GM11168 (cell line): ENCODE results near the gene BOC.

Experiments used
- in situ Hi-C: fragments of 300-500 bp; cut with MboI; formaldehyde crosslinking; loops from one replicate; pipeline ENCODE4 v1.12.0; 2022; ENCODE audit warnings: low sequenced_read_pairs; ENCODE audit not compliant: unreplicated experiment

BOC gene

GRCh38 chr3:113266738-113267137 is 55.4 kb downstream of the BOC start:
- in situ Hi-C loops = no loop called here

- in situ Hi-C loops = no loop called here
Observed at GRCh38 chr3:113268311-113268710, 57.0 kb downstream of the BOC start.

DNA sequence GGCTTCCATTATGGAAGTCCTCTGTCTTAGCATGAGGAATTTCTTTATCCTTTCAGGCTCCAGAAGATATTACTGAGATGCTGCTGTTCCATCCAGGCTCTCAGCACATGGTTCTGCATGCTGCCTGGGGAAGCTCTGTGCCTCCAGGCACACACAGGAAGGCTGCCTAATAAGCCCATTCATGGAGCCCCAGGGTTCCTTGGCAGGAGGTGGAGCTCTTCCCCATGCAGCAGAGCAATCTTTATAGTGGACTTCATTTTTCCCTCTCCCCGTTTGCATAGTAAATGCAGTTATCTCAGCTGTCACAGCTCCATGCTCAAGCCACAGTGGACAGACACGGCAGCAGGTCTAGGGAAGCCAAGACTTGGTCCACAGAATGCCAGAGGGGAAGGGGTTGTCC is 57.6 kb downstream of the BOC start:
- in situ Hi-C loops = no loop called here

DNA sequence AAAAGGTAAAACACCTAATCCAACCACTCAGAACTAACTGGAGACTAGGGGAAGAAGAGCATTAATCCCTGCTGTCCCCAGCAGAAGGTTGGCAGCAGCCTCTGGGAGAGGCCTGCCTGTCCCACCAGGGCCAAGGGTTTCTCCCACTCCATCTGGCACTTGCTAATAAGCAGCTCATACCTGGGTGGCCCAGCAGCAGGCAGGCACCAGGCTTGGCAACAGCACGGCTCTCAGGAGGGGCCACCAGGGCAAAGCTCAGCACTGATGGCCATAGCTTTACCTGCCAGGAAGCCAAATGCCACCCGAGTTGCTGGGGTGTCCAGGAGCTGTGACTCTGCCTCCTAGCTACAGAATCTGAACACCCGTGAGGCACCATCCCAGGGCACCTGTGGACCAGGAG is 58.3 kb downstream of the BOC start:
- in situ Hi-C loops = no loop called here

- in situ Hi-C loops = no loop called here
Observed at GRCh38 chr3:113270068-113270467, 58.7 kb downstream of the BOC start.

DNA sequence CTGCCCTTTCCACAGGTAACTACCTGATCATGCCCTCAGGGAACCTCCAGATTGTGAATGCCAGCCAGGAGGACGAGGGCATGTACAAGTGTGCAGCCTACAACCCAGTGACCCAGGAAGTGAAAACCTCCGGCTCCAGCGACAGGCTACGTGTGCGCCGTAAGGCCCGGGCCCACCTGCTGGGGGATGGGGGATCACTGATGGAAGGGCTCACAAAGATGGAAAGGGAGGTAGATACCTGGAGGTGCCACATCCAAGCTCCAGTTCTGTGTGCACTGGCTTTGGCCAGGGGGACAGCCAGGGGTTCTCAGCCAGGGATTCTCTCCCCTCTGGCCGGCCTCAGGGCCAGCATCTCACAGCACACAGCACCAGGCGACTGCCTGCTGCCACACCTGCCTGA is 59.4 kb downstream of the BOC start:
- in situ Hi-C loops = no loop called here

GRCh38 chr3:113271189-113271588 is 59.8 kb downstream of the BOC start:
- in situ Hi-C loops = no loop called here

DNA sequence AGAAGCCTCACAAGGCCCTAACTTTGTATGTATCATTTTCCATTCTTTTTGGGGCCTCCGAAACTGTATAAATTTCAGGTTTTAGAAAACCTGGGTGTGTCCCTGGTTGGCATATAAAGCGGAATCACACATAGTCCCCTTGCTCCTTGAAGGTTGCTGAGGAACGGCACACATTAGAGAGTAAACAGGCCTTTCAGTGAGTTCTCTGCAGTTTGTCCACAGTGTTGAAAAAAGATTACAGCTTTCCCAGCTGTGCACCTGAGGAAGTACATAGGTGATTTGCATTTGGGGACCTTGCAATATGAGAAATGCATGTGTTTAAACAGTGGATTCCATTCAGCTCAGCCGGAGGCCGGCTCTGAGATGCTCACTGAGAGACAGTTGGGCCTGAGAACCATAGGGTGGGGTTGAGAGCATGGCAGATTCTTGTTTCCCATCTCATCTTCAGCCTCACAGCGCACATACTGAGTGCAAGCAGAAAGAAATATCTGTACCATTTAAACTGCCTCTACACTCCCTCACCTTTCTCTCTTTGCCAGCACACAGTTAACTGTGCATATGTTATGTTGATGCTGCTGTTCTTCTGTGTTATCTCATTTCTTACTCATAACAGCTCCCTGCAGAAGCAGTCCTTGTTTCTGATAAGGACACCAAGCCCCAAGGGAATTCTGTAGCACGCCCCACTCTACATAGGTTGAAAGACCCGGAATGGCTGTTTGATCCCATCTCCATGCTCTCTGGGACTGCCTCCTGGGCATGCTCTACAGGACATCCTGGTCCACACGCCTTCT is 60.4 kb downstream of the BOC start:
- in situ Hi-C loops = no loop called here

DNA sequence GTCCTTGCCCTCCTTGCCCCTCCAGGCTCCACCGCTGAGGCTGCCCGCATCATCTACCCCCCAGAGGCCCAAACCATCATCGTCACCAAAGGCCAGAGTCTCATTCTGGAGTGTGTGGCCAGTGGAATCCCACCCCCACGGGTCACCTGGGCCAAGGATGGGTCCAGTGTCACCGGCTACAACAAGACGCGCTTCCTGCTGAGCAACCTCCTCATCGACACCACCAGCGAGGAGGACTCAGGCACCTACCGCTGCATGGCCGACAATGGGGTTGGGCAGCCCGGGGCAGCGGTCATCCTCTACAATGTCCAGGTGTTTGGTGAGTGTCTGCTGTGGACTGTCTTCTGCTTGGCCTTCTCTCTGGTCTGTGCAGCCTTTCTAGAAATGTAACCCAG is 61.0 kb downstream of the BOC start:
- in situ Hi-C loops = no loop called here

- in situ Hi-C loops = no loop called here
Observed at GRCh38 chr3:113273011-113273410, 61.7 kb downstream of the BOC start.

DNA sequence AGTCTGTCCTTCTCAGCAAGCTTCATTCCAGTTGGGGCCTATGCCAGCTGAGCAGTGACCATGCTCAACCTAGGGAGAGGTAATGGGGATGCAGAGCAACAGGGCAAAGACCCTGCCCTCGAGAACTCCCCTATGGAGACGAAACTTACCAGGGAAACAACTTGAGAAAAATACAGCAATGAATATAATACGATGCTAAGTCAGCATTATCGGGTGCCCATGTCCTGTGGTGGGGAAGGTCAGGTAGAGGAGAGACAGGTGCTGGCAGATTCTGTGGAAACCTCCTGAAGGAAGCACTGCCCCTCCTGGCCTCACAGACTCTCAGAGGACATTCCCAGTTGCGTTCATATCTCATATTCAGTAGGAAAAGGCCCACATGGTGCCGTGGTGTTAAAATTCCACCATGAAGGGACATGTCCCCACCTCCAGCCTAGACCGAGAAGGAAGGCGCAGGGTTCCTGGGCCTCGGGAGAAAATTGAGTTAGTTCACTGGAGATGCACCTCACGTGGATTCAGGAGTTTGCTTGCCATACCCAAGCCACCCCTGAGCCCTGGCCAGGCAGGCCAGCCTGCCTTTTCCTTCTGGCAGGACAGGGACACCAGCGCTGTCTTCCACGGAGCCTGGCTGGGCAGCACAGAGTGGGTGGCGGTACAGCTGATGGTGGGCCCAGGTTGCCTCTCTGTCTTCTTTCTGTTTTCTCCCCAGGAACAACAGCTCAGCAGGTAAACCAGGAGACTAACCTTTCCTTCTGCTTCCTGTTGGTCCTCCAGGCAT is 62.4 kb downstream of the BOC start:
- in situ Hi-C loops = no loop called here

DNA sequence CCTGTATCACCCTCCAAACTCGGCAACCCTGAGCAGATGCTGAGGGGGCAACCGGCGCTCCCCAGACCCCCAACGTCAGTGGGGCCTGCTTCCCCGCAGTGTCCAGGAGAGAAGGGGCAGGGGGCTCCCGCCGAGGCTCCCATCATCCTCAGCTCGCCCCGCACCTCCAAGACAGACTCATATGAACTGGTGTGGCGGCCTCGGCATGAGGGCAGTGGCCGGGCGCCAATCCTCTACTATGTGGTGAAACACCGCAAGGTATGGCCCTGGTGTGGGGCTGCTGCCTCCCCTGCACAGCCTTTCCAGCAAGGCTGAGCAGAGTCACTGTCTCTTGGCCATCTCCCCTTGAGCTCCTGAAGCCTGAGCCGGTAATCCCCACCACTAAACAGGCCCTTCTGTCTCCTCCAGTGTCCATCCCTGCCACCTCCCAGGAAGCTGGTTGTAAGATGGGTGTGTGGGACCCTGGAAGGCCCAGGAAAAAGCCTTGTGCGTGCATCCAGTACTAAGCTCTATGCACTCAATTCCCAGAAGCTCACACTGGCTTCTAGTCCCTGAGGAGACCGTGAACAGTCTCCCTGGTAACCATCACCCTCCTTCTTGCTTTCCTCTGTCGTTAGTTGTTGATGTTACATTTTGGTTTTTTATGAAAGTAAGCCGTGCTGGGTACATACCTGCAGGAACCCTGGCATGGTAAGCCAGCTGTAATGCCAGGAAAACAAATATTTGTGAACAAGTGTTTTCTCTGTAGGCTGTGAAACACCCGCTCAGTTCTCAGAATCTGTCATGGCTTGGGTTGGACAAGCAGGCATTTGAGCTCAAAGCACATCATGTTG is 63.3 kb downstream of the BOC start:
- in situ Hi-C loops = no loop called here

DNA sequence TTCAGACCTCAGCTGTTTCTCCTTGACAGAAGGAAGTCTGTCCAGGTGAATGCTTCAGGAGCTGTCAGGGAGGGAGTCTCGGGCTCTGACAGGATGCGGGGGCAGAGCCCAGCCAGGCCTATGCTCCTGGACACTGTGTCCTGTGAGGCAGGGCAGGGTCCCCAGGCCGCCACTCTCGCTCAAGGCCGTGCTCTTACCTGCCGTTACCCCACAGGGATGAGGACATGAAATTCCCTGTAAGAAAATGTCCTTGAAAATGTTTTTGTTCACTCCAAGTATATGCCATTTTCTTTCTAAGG is 63.9 kb downstream of the BOC start:
- in situ Hi-C loops = no loop called here

DNA sequence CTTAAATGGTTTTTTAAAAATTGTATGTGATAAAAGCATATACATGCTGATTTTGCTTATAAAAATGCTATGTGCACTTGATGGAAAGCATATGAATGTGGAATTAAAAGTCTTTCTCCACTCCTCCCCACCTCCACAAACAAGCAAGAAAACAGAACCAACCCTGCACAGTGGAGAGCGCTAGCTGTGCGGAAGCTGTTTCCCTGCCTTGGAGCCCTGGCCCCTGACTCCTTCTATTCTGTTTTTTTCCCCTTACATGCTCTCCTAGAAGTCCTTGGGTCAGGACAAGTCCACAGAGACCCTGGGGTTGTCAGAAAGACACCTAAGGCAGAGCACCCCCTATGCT is 64.2 kb downstream of the BOC start:
- in situ Hi-C loops = no loop called here

GRCh38 chr3:113275929-113276750 is 64.8 kb downstream of the BOC start:
- in situ Hi-C loops = no loop called here

- in situ Hi-C loops = no loop called here
Observed at GRCh38 chr3:113276751-113277080, 65.4 kb downstream of the BOC start.

DNA sequence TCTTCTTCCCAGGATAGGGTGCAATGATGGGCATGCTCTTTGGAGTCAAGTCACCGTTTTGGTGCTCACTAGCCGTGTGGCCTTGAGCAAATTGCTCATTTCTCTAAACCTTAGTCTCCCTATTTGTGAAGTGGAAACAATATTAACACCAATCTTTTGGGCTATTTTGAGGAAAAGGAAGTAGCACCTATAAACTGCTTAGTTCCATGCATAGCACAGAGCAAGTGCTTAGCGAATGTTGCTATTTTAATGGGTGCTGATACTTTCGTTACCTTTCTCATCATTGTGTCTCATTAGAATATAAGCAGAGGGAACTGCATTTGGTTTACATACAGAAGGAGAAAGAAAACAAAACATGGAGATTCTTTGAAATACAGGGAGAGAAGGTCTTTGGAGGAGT is 66.1 kb downstream of the BOC start:
- in situ Hi-C loops = no loop called here

GRCh38 chr3:113277941-113278598 is 66.7 kb downstream of the BOC start:
- in situ Hi-C loops = no loop called here

GRCh38 chr3:113278599-113278955 is 67.2 kb downstream of the BOC start:
- in situ Hi-C loops = no loop called here

- in situ Hi-C loops = no loop called here
Observed at GRCh38 chr3:113279686-113280085, 68.3 kb downstream of the BOC start.
